Epidermal melanocyte (primary cell): ENCODE data around the gene VKORC1.

Source experiments
- DNase-seq: peaks from one replicate; pipeline ENCODE4 v3.0.0; 2011; ENCODE audit warnings: low spot score; ENCODE audit not compliant: insufficient read length

The VKORC1 gene

GRCh38 chr16:31083081-31083480 lies 11.5 kb downstream of the VKORC1 start:
- peak; percentile 4 for DNase-seq

GRCh38 chr16:31082368-31083045 lies 12.1 kb downstream of the VKORC1 start:
- DNase-seq, result peak; percentile 14

- DNase-seq, result peak; percentile 15
Measured at GRCh38 chr16:31081428-31082351, 12.9 kb downstream of the VKORC1 start.

GRCh38 chr16:31080756-31081419 lies 13.7 kb downstream of the VKORC1 start:
- DNase-seq, result no peak

- no peak for DNase-seq
Measured at GRCh38 chr16:31080035-31080629, 14.5 kb downstream of the VKORC1 start.

- DNase-seq, result peak; percentile 11
Measured at GRCh38 chr16:31079342-31079944, 15.2 kb downstream of the VKORC1 start.

- peak; percentile 12 for DNase-seq
Measured at GRCh38 chr16:31078597-31079341, 15.8 kb downstream of the VKORC1 start.

- DNase-seq, result peak; percentile 6
Measured at GRCh38 chr16:31077592-31078396, 16.8 kb downstream of the VKORC1 start.

- DNase-seq, result no peak
Measured at GRCh38 chr16:31077024-31077423, 17.6 kb downstream of the VKORC1 start.

GRCh38 chr16:31076319-31076718 lies 18.3 kb downstream of the VKORC1 start:
- DNase-seq, result no peak

- no peak for DNase-seq
Measured at GRCh38 chr16:31074814-31075183, 19.8 kb downstream of the VKORC1 start.

- peak; percentile 100 for DNase-seq
Measured at GRCh38 chr16:31073970-31074813, 20.4 kb downstream of the VKORC1 start, which contains the start of the genes ZNF646 and ZNF668. TSS of gene ZNF646 (plus strand) at chr16:31074422. CDS start at chr16:31076325, 1,903 bp downstream. TSS of gene ZNF668 (minus strand) at chr16:31074240. CDS start at chr16:31064459, 9,781 bp downstream.

- DNase-seq, result peak; percentile 97
Measured at GRCh38 chr16:31073142-31073969, 21.2 kb downstream of the VKORC1 start.

- DNase-seq, result no peak
Measured at GRCh38 chr16:31072540-31073141, 22.0 kb downstream of the VKORC1 start.

GRCh38 chr16:31071861-31072260 lies 22.7 kb downstream of the VKORC1 start:
- no peak for DNase-seq

GRCh38 chr16:31067342-31067741 lies 27.3 kb downstream of the VKORC1 start:
- DNase-seq, result no peak

GRCh38 chr16:31064882-31065461 lies 29.6 kb downstream of the VKORC1 start:
- peak; percentile 84 for DNase-seq
